Esophagus muscularis mucosa (tissue), 4 donors: ENCODE measurements around the gene ST7. TPM values are rescaled to one million over a fixed set of nuclear protein-coding genes. Genes with fewer than 3 reads are reported as not detected.
"Not testable (repeated sequence)": the region's sequence is repeated elsewhere in the genome, so short reads cannot be mapped to it uniquely, and the experiment has no call there.

Source experiments
- DNase-seq: peaks from one replicate; pipeline ENCODE4 v3.0.0-alpha.2; 2017; ENCODE audit errors: extremely low spot score
- H3K27ac ChIP-seq, 4 donors: fragments of 200-600 bp; sonication (generic); replicated peaks in 1 of 4; 1 replicate in 3 of 4; 2 replicates in 1 of 4; pipeline ENCODE4 v1.5.1; 2016 to 2019; ENCODE audit warnings: mild to moderate bottlenecking in 1 of 4
- H3K27me3 ChIP-seq, 4 donors: fragments of 200-600 bp; sonication (generic); one replicate each; pipeline versions ENCODE4 v1.5.1 to v1.6.0; 2016 to 2019
- H3K36me3 ChIP-seq, 4 donors: fragments of 200-600 bp; sonication (generic); one replicate each; pipeline ENCODE4 v1.5.1; 2016 to 2019
- H3K4me1 ChIP-seq, 4 donors: fragments of 200-600 bp; sonication (generic); one replicate each; pipeline ENCODE4 v1.5.1; 2016 to 2019
- H3K4me3 ChIP-seq, 4 donors: fragments of 200-600 bp; sonication (generic); 1 replicate in 2 of 4; 2 replicates in 2 of 4; pipeline ENCODE4 v1.5.1; 2016 to 2019; ENCODE audit warnings: mild to moderate bottlenecking in 4 of 4, moderate library complexity in 1 of 4
- H3K9me3 ChIP-seq, 4 donors: fragments of 200-600 bp; sonication (generic); 1 replicate in 3 of 4; 2 replicates in 1 of 4; pipeline ENCODE4 v1.5.1; 2016 to 2019
- CTCF ChIP-seq, 3 experiments: fragments of 200-600 bp in 2 of 3; fragments of 450-650 bp in 1 of 3; sonication (generic) in 2 of 3; IDR thresholded peaks; one replicate each; pipeline ENCODE4 v1.5.1; 2017 to 2019; ENCODE audit warnings: antibody characterized with exemption in 3 of 3, mild to moderate bottlenecking in 2 of 3, moderate library complexity in 1 of 3
- EP300 ChIP-seq: sonication (generic); formaldehyde crosslinking; IDR thresholded peaks from one replicate; pipeline ENCODE4 v1.6.1; 2017; ENCODE audit warnings: antibody characterized with exemption
- POLR2A ChIP-seq: fragments of 450-650 bp; IDR thresholded peaks from one replicate; pipeline ENCODE4 v1.6.1; 2017; ENCODE audit warnings: antibody characterized with exemption, moderate library complexity, mild to moderate bottlenecking, low read depth
- POLR2AphosphoS5 ChIP-seq, 2 donors: sonication (generic); formaldehyde crosslinking; IDR thresholded peaks; one replicate each; pipeline ENCODE4 v1.6.1; 2017; ENCODE audit warnings: antibody characterized with exemption in 2 of 2
- WGBS: methylation state at CpG from one replicate; pipeline ENCODE4 v1.1.5; 2018; 5-methylcytosine and 5-hydroxymethylcytosine counted together
- intact Hi-C: fragments of 100-400 bp; cut with DNase I; formaldehyde crosslinking; loops from one replicate; pipeline ENCODE4 v1.15.1; 2023
- total RNA-seq, 4 donors: library from RNA; depleted of rRNA; stranded (reverse); fragments of >200 nt; gene quantifications; one replicate each; pipeline versions ENCODE4 v1.1.0 to v1.2.1, GENCODE V29; 2016

The ST7 gene
- total RNA-seq, 4 donors from 2014 or later = 16.9 to 22.0 (median 18.2) TPM

- no peak overlapping the region for H3K4me3 ChIP-seq
- no peaks in the 10 kb centered on the region for H3K36me3 ChIP-seq
- intact Hi-C loops = loop anchor here (5.0 kb wide), 1 partner anchor 53 kb away; no protein-coding TSS in a partner anchor
- WGBS = 78% methylated on average over 2 of the region's 2 CpGs
- no peak overlapping the region for H3K27ac ChIP-seq
- H3K9me3 ChIP-seq = no peaks in the 10 kb centered on the region
- no peak for DNase-seq
- H3K4me1 ChIP-seq = peaks cover 0 to 4% (median 1%) of the 10 kb centered on the region in 4 donors
- peaks cover 0 to 5% (median 0%) of the 10 kb centered on the region in 4 donors for H3K27me3 ChIP-seq
- TF ChIP-seq EP300 (no peak), CTCF (IDR thresholded peaks at IDR 0.05) (no peak), POLR2A (no peak), POLR2AphosphoS5 (IDR thresholded peaks at IDR 0.05) (no peak)
These were observed 18.7 kb upstream of the ST7 start for GRCh38 chr7:116934580-116934979.

- intact Hi-C loops = not testable (repeated sequence)
These were observed 16.5 kb upstream of the ST7 start for GRCh38 chr7:116936844-116937243.

GRCh38 chr7:116938678-116939077, 14.6 kb upstream of the ST7 start:
- no peaks in the 10 kb centered on the region for H3K36me3 ChIP-seq
- no peaks in the 10 kb centered on the region for H3K9me3 ChIP-seq
- TF ChIP-seq POLR2A = no peak
- TF ChIP-seq POLR2AphosphoS5 (IDR thresholded peaks at IDR 0.05) = no peak
- no peak for TF ChIP-seq EP300
- TF ChIP-seq CTCF (IDR thresholded peaks at IDR 0.05) = no peak
- H3K4me1 ChIP-seq = no peaks in the 10 kb centered on the region
- WGBS = 83% methylated on average over 2 of the region's 2 CpGs
- peaks cover 0 to 5% (median 0%) of the 10 kb centered on the region in 4 donors for H3K27me3 ChIP-seq
- H3K4me3 ChIP-seq = no peak overlapping the region
- DNase-seq = no peak
- intact Hi-C loops = no loop called here
- no peak overlapping the region for H3K27ac ChIP-seq

More at GRCh38 chr7:116936844-116937243, 16.5 kb upstream of the ST7 start:
- H3K4me3 ChIP-seq, H3K4me1 ChIP-seq, H3K27ac ChIP-seq, H3K36me3 ChIP-seq, DNase-seq, H3K27me3 ChIP-seq, H3K9me3 ChIP-seq: not testable (repeated sequence)
- WGBS = 62% methylated on average over 4 of the region's 4 CpGs

- no peak for DNase-seq
- peaks cover 0 to 5% (median 0%) of the 10 kb centered on the region in 4 donors for H3K27me3 ChIP-seq
- H3K4me1 ChIP-seq = no peaks in the 10 kb centered on the region
- H3K4me3 ChIP-seq = no peak overlapping the region
- intact Hi-C loops = no loop called here
- no peaks in the 10 kb centered on the region for H3K36me3 ChIP-seq
- H3K27ac ChIP-seq = no peak overlapping the region
- 92% methylated on average over 7 of the region's 8 CpGs for WGBS
- H3K9me3 ChIP-seq = no peaks in the 10 kb centered on the region
- TF ChIP-seq EP300 (no peak), POLR2A (no peak), CTCF (IDR thresholded peaks at IDR 0.05) (no peak), POLR2AphosphoS5 (IDR thresholded peaks at IDR 0.05) (no peak)
These were observed 12.5 kb upstream of the ST7 start for GRCh38 chr7:116940689-116941370.

GRCh38 chr7:116942504-116942903, 10.8 kb upstream of the ST7 start:
- H3K27ac ChIP-seq = no peak overlapping the region
- no peak overlapping the region for H3K4me3 ChIP-seq
- no peaks in the 10 kb centered on the region for H3K9me3 ChIP-seq
- no peak for DNase-seq
- H3K4me1 ChIP-seq = no peaks in the 10 kb centered on the region
- TF ChIP-seq CTCF (IDR thresholded peaks at IDR 0.05) = no peak
- no peak for TF ChIP-seq EP300
- no peak for TF ChIP-seq POLR2AphosphoS5 (IDR thresholded peaks at IDR 0.05)
- no peak for TF ChIP-seq POLR2A
- no peaks in the 10 kb centered on the region for H3K36me3 ChIP-seq
- intact Hi-C loops = no loop called here
- WGBS = 83% methylated on average over 2 of the region's 2 CpGs
- no peaks in the 10 kb centered on the region for H3K27me3 ChIP-seq
